HCT116 (cell line): ENCODE data around the gene TNRC6C. TPM values are rescaled to one million over a fixed set of nuclear protein-coding genes. Genes with fewer than 3 reads are reported as not detected.

Source experiments
- ATAC-seq: fragments of 200-7000 bp; cut with Tn5 transposase; 2 replicates; pipeline ENCODE4 v1.9.1; 2020; ENCODE audit warnings: mild to moderate bottlenecking, moderate library complexity
- BruUV-seq: library from RNA; stranded (reverse); fragments of 400-500 nt; replicated peaks from 2 replicates; lab custom pipeline; 2021; lab: Mats Ljungman, UMichigan
- CTCF ChIA-PET: fragments of 300-600 bp; sonication (Branson Sonifier 250); formaldehyde crosslinking; loops from one replicate; lab custom pipeline; 2021; ENCODE audit warnings: antibody characterized with exemption; lab: Charles Lee
- POLR2A ChIA-PET: fragments of 300-600, 350-600 bp; sonication (Branson Sonifier 250); formaldehyde crosslinking; loops from one replicate; lab custom pipeline; 2021; ENCODE audit warnings: antibody characterized with exemption; lab: Charles Lee
- RAD21 ChIA-PET, 2 experiments: fragments of 300-600 bp; sonication (Branson Sonifier 250); formaldehyde crosslinking; loops; one replicate each; lab custom pipeline; 2023; ENCODE audit warnings: low total read pairs in 2 of 2; ENCODE audit not compliant: uncharacterized antibody in 2 of 2, unreplicated experiment in 2 of 2, low non-redundant PET in 1 of 2; lab: Charles Lee
- DNase-seq: peaks from one replicate; pipeline ENCODE4 v3.0.0-alpha.2; 2010; ENCODE audit warnings: low read depth, low spot score
- H2AFZ ChIP-seq: fragments of 200-600 bp; shearing (Covaris generic), sonication (generic); 2 replicates; pipeline ENCODE4 v1.6.1; 2017; ENCODE audit warnings: low read depth, mixed run types, mixed read lengths, antibody characterized with exemption, low read length; ENCODE audit not compliant: poor library complexity, severe bottlenecking
- H3K27ac ChIP-seq: 2 replicates; pipeline ENCODE4 v1.5.1; 2012; ENCODE audit warnings: low read depth, low read length
- H3K27me3 ChIP-seq: fragments of 200-600 bp; sonication (generic); 2 replicates; pipeline ENCODE4 v1.6.1; 2016; ENCODE audit warnings: mixed run types, low read length, mixed read lengths; ENCODE audit not compliant: insufficient read depth
- H3K36me3 ChIP-seq, 2 experiments: fragments of 200-500 bp in 1 of 2; fragments of 200-600 bp in 1 of 2; sonication (Bioruptor generic) in 1 of 2; sonication (generic) in 1 of 2; 2 replicates each; pipeline versions ENCODE4 v1.5.1 to v1.6.1; 2014 to 2016; ENCODE audit warnings: low read length in 2 of 2, inconsistent platforms in 1 of 2, mixed read lengths in 1 of 2, mixed run types in 1 of 2; ENCODE audit not compliant: insufficient read depth in 2 of 2, control insufficient read depth in 1 of 2
- H3K4me1 ChIP-seq, 2 experiments: fragments of 200-600 bp in 1 of 2; sonication (generic) in 1 of 2; 2 replicates each; pipeline versions ENCODE4 v1.5.1 to v1.6.1; 2012 to 2017; ENCODE audit warnings: low read length in 2 of 2, inconsistent platforms in 1 of 2, mild to moderate bottlenecking in 1 of 2, mixed read lengths in 1 of 2, mixed run types in 1 of 2, moderate library complexity in 1 of 2; ENCODE audit not compliant: insufficient read depth in 2 of 2, control insufficient read depth in 1 of 2
- H3K4me2 ChIP-seq: fragments of 200-600 bp; sonication (generic); 2 replicates; pipeline ENCODE4 v1.6.1; 2017; ENCODE audit warnings: mixed run types, low read length, mixed read lengths
- H3K4me3 ChIP-seq, 2 experiments: fragments of 200-600 bp in 1 of 2; sonication (generic) in 1 of 2; replicated peaks in 1 of 2; 2 replicates each; pipeline ENCODE4 v1.5.1; 2011 to 2016; ENCODE audit warnings: low read length in 2 of 2, control low read depth in 1 of 2, low read depth in 1 of 2, mild to moderate bottlenecking in 1 of 2, mixed read lengths in 1 of 2, mixed run types in 1 of 2
- H3K79me2 ChIP-seq: fragments of 200-600 bp; sonication (generic); 2 replicates; pipeline ENCODE4 v1.6.1; 2017; ENCODE audit warnings: mild to moderate bottlenecking, mixed run types, low read length, moderate library complexity, mixed read lengths; ENCODE audit not compliant: insufficient read depth
- H3K9ac ChIP-seq: fragments of 200-600 bp; sonication (generic); 2 replicates; pipeline ENCODE4 v1.6.1; 2016; ENCODE audit warnings: low read length, mixed read lengths
- H3K9me2 ChIP-seq: fragments of 200-600 bp; sonication (generic), shearing (Covaris generic); 2 replicates; pipeline ENCODE4 v1.6.1; 2017; ENCODE audit warnings: mixed run types, mild to moderate bottlenecking, moderate library complexity; ENCODE audit not compliant: insufficient read depth
- H3K9me3 ChIP-seq, 2 experiments: fragments of 200-500 bp in 1 of 2; fragments of 200-600 bp in 1 of 2; sonication (Bioruptor generic) in 1 of 2; sonication (generic) in 1 of 2; 2 replicates each; pipeline ENCODE4 v1.6.1; 2014 to 2017; ENCODE audit warnings: low read length in 2 of 2, mixed read lengths in 2 of 2, inconsistent platforms in 1 of 2, low read depth in 1 of 2, mild to moderate bottlenecking in 1 of 2, mixed run types in 1 of 2, moderate library complexity in 1 of 2; ENCODE audit not compliant: control insufficient read depth in 1 of 2, insufficient read depth in 1 of 2
- H4K20me1 ChIP-seq: fragments of 200-600 bp; sonication (generic), shearing (Covaris generic); 2 replicates; pipeline ENCODE4 v1.6.1; 2017; ENCODE audit warnings: mixed run types, mild to moderate bottlenecking, moderate library complexity; ENCODE audit not compliant: insufficient read depth
- CTCF ChIP-seq, 3 experiments: fragments of 200-600 bp in 1 of 3; sonication (generic) in 1 of 3; IDR thresholded peaks in 2 of 3; conservative IDR thresholded peaks in 1 of 3; 2 replicates each; pipeline ENCODE4 v1.5.1; 2012 to 2017; ENCODE audit warnings: low read depth in 2 of 3, low read length in 2 of 3, antibody characterized with exemption in 1 of 3, borderline replicate concordance in 1 of 3, control low read depth in 1 of 3, mild to moderate bottlenecking in 1 of 3, mixed read lengths in 1 of 3, mixed run types in 1 of 3, moderate library complexity in 1 of 3; ENCODE audit not compliant: insufficient read depth in 1 of 3
- EGR1 ChIP-seq: IDR thresholded peaks from 2 replicates; pipeline ENCODE4 v1.6.1; 2012; ENCODE audit warnings: low read depth
- ELF1 ChIP-seq: IDR thresholded peaks from 2 replicates; pipeline ENCODE4 v1.6.1; 2012; ENCODE audit warnings: low read depth, borderline replicate concordance
- EZH2 ChIP-seq: fragments of 200-600 bp; sonication (generic); IDR thresholded peaks from 2 replicates; pipeline ENCODE4 v1.6.1; 2017; ENCODE audit warnings: antibody characterized with exemption, mixed run types
- EZH2phosphoT487 ChIP-seq: fragments of 200-600 bp; IDR thresholded peaks from 2 replicates; pipeline ENCODE4 v1.6.1; 2018; ENCODE audit warnings: antibody characterized with exemption, borderline replicate concordance
- MAX ChIP-seq: IDR thresholded peaks from 2 replicates; pipeline ENCODE4 v1.6.1; 2012
- POLR2A ChIP-seq: IDR thresholded peaks from 2 replicates; pipeline ENCODE4 v1.7.0; 2011; ENCODE audit warnings: borderline replicate concordance; ENCODE audit not compliant: insufficient read depth, insufficient read length; ENCODE audit errors: extremely low read depth
- POLR2AphosphoS5 ChIP-seq: IDR thresholded peaks from 2 replicates; pipeline ENCODE4 v1.6.1; 2011; ENCODE audit warnings: mild to moderate bottlenecking, low read depth, low read length, moderate library complexity
- REST ChIP-seq: IDR thresholded peaks from 2 replicates; pipeline ENCODE4 v1.6.1; 2012; ENCODE audit warnings: low read depth
- SP1 ChIP-seq: IDR thresholded peaks from 2 replicates; pipeline ENCODE4 v1.6.1; 2012; ENCODE audit warnings: low read depth
- SRF ChIP-seq: IDR thresholded peaks from 2 replicates; pipeline ENCODE4 v1.6.1; 2012; ENCODE audit warnings: low read depth
- TCF7L2 ChIP-seq: IDR thresholded peaks from 2 replicates; pipeline ENCODE4 v1.7.0; 2011; ENCODE audit warnings: borderline replicate concordance, inconsistent platforms; ENCODE audit not compliant: insufficient read depth, insufficient read length; ENCODE audit errors: extremely low read depth
- intact Hi-C: fragments of 100-400 bp; cut with micrococcal nuclease; formaldehyde crosslinking; loops from 2 replicates; pipeline ENCODE4 v1.10.0; 2022
- total RNA-seq: library from RNA; stranded (reverse); gene quantifications from one replicate; pipeline ENCODE4 v1.2.1, GENCODE V29; 2021; ENCODE audit not compliant: unreplicated experiment

TNRC6C gene
- total RNA-seq, 1 experiment from 2014 or later: 23.4 TPM

GRCh38 chr17:78063489-78063888 lies 105.0 kb downstream of the TNRC6C start:
- ChIA-PET POLR2A (no interaction called here), RAD21 (no interaction called here)
- H3K36me3 ChIP-seq: peaks cover 0 to 3% of the 10 kb centered on the region in 2 experiments; a peak in 2 of 4 replicates

More at GRCh38 chr17:78063489-78063888, 105.0 kb downstream of the TNRC6C start:
- Histone ChIP-seq H3K9me3 (no peaks in the 10 kb centered on the region), H3K9ac (no peak overlapping the region), H3K27ac (no peak overlapping the region), H4K20me1 (no peaks in the 10 kb centered on the region)
- BruUV-seq: no TSS peak
- TF ChIP-seq ELF1: no peak
- TF ChIP-seq EZH2: no peak
- TF ChIP-seq POLR2A: no peak
- TF ChIP-seq POLR2AphosphoS5: no peak
- no peak for TF ChIP-seq EZH2phosphoT487
- TF ChIP-seq CTCF (IDR thresholded peaks at IDR 0.05 in 2 of 3, conservative IDR thresholded peaks at IDR 0.05 in 1 of 3; ENCODE audit: borderline replicate concordance in 1 of 3, insufficient read depth in 1 of 3, low read depth in 2 of 3, low read length in 2 of 3): no peak
- no peak for TF ChIP-seq SP1
- TF ChIP-seq REST: no peak
- no peak for TF ChIP-seq SRF
- no peak for TF ChIP-seq MAX
- TF ChIP-seq EGR1: no peak
- TF ChIP-seq TCF7L2: no peak
- TF ChIP-seq, all 23 proteins: peak for 0
- Histone ChIP-seq H2AFZ (no peak overlapping the region), H3K79me2 (no peaks in the 10 kb centered on the region), H3K4me2 (no peak overlapping the region), H3K9me2 (no peaks in the 10 kb centered on the region), H3K4me1 (no peaks in the 10 kb centered on the region), H3K4me3 (no peak overlapping the region), H3K27me3 (no peaks in the 10 kb centered on the region)
- no peak for ATAC-seq
- DNase-seq: no peak
- CTCF ChIA-PET: interaction anchor here (2.5 kb wide), 1 partner anchor 21 kb away, joined by 14 read pairs; no protein-coding TSS in a partner anchor
- intact Hi-C loops: no loop called here
